Heart left ventricle (tissue), 16 donors: Measurements from ENCODE around the gene ANTXRL. TPM values are rescaled to one million over a fixed set of nuclear protein-coding genes. Genes with fewer than 3 reads are reported as not detected.
"Not testable (repeated sequence)": the region's sequence is repeated elsewhere in the genome, so short reads cannot be mapped to it uniquely, and the experiment has no call there.

Experiments
- ATAC-seq, 4 donors: fragments of 200-7000 bp; cut with Tn5 transposase; one replicate each; pipeline ENCODE4 v1.9.1; 2020 to 2022; ENCODE audit warnings: moderate library complexity in 4 of 4, mild to moderate bottlenecking in 3 of 4, moderate number of reproducible peaks in 1 of 4
- DNase-seq, 5 donors: peaks; one replicate each; pipeline ENCODE4 v3.0.0-alpha.2; 2020
- H3K27ac ChIP-seq, 12 donors: fragments of 200-600 bp; sonication (generic) in 4 of 12; one replicate each; pipeline versions ENCODE4 v1.5.0 to v1.8.0; 2016 to 2022; ENCODE audit warnings: mild to moderate bottlenecking in 2 of 12
- H3K27me3 ChIP-seq, 9 donors: fragments of 200-600 bp; sonication (generic) in 2 of 9; one replicate each; pipeline versions ENCODE4 v1.5.1 to v1.8.0; 2016 to 2022; ENCODE audit warnings: mild to moderate bottlenecking in 3 of 9
- H3K36me3 ChIP-seq, 9 donors: fragments of 200-600 bp; sonication (generic) in 2 of 9; one replicate each; pipeline versions ENCODE4 v1.5.0 to v1.8.0; 2018 to 2022; ENCODE audit warnings: mild to moderate bottlenecking in 2 of 9
- H3K4me1 ChIP-seq, 12 donors: fragments of 200-600 bp; sonication (generic) in 4 of 12; one replicate each; pipeline versions ENCODE4 v1.5.0 to v1.8.0; 2016 to 2022; ENCODE audit warnings: mild to moderate bottlenecking in 3 of 12
- H3K4me3 ChIP-seq, 12 donors: fragments of 200-600 bp; sonication (generic) in 4 of 12; one replicate each; pipeline versions ENCODE4 v1.5.0 to v1.8.0; 2017 to 2022; ENCODE audit warnings: mild to moderate bottlenecking in 9 of 12, moderate library complexity in 4 of 12
- H3K9me3 ChIP-seq, 12 donors: fragments of 200-600 bp; sonication (generic) in 4 of 12; one replicate each; pipeline versions ENCODE4 v1.5.0 to v1.8.0; 2016 to 2022; ENCODE audit warnings: mild to moderate bottlenecking in 1 of 12
- CTCF ChIP-seq, 12 donors: fragments of 200-600 bp; sonication (generic) in 4 of 12; IDR thresholded peaks; one replicate each; pipeline versions ENCODE4 v1.5.0 to v1.8.0; 2018 to 2022; ENCODE audit warnings: antibody characterized with exemption in 12 of 12, mild to moderate bottlenecking in 5 of 12
- POLR2A ChIP-seq, 2 donors: fragments of 450-650 bp; IDR thresholded peaks; one replicate each; pipeline ENCODE4 v1.6.1; 2017; ENCODE audit warnings: antibody characterized with exemption in 2 of 2, mild to moderate bottlenecking in 2 of 2, moderate library complexity in 2 of 2
- WGBS, 4 donors: extraction: QIAGEN DNeasy Blood & Tissue Kit in 2 of 4; methylation state at CpG; one replicate each; pipeline versions ENCODE4 v1.1.5 to v1.1.7; 2013 to 2018; 5-methylcytosine and 5-hydroxymethylcytosine counted together
- intact Hi-C, 10 donors: fragments of 100-400 bp; cut with DNase I; formaldehyde crosslinking; loops; one replicate each; pipeline versions ENCODE4 v1.11.1 to v1.14.2; 2022
- polyA plus RNA-seq, 2 donors: library from polyadenylated mRNA; stranded (reverse); fragments of 200-250 nt; gene quantifications; one replicate each; pipeline ENCODE4 v1.2.3, GENCODE V29; 2013
- total RNA-seq, 9 donors: library from RNA; depleted of rRNA in 2 of 9; stranded (reverse); fragments of >200 nt in 2 of 9; fragmentation: NEBNext Ultra II Directional in 3 of 9; extraction: Animal tissue kit (Norgen Biotek cat#: 25700) in 3 of 9; gene quantifications; one replicate each; pipeline versions ENCODE4 v1.1.0 to v1.2.4, GENCODE V29; 2016 to 2023
- donor health status: ischemic (EF 13 %, LVEDD 7.1; RV severe dilation, severe dysfunction).
- donor health status: healthy with polysubstance abuse.
- donor health status: DM: no; HTN: yes; CAD: no.
- donor health status: DM: no; HTN: no; CAD: no.
- donor health status: ischemic (EF 25% LVEDD 6.9; RV normal size, moderate dysfunction).
- donor health status: ischemic (EF 25% LVEDD 5.7; RV mildly dilated, moderate dysfunction).
- donor health status: healthy.
- donor health status: DM: yes; HTN: yes; CAD: no.
- donor health status: ischemic (EF 35%, LVEDD 5.7; RV mildly dilated, moderate dysfunction).
- donor health status: nonischemic (EF 11% LVEDD 7.7; RV severe dilation, severe dysfunction).
- donor health status: DM: yes; HTN: yes; CAD: no.
- donor health status: PGD.
- donor health status: ischemic (EF 29% LVEDD 5.4; RV normal size, mild dysfunction).
- donor health status: nonischemic (EF 23%, LVEDD 6.1; RV moderate dilation, normal function).

Gene ANTXRL
- total and polyA plus RNA-seq, 11 donors: 0.42 to 0.99 (median 0.90) TPM; not detected in 8

DNA sequence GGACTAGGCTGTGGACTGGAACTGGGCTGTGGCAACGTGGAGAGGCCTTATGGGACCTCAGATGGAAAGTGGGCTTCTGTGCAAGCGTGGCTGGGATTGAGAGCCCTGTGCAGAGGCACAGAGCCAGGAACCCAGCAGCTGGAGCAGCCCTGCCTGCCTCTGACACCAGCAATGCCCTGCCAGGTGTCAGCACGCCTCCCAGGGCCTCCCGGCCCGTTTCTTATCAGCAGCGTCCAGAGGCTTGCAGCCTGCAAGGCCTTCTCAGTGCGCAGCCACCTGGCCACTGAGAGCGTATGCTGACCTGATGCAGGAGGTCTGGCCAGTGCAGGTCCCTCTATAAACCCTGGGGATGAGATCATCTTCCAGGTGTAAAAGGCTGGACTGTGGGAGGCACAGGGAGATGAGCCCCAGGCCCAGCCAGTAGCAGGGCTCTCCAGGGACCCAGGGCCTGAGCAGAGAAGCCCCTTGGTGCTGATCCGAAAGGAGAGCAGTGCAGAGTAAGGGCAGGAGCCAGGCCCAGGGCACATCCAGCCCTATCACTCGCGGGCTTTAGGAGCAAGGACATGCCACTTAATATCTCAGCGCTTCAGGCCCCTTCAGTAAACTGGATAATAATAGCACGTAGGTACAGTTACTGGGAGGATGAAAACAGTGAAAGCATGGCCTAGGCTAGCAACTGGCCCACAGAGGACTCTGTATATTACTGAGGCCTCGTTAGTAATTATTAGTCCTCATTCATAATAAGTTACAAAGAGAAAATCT, 38.8 kb upstream of the ANTXRL start:
- intact Hi-C loops: no loop called here
- DNase-seq: peak in 2 of 5 donors; percentile 18 to 56
- WGBS, 4 donors: 51 to 56% (median 53%) methylated on average over 9 to 14 of the region's 14 CpGs

DNA sequence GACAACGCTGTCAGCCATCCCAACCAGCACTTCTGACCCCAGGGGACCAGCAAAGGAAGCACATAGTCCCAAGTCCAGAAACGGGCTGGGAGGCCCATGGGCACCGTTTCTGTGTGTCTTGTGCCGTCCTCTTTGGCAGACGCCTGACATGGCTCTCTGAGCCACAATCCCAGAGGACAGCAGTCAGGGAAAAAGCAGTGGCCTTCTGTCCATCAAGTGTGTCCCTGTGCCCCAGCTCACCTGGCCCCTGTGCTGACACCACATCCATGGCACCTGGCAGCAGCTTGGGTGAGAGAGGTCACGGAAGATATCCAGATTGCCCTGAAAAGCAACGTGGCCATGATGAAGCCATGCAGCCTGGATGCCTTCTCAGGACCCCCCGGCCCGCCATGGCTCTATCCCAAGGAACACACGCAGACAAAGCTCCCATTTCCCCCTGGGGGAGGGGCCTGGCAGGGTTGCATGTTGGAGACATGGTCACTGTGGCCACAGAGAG, 38.1 kb upstream of the ANTXRL start:
- DNase-seq (peak in 1 of 5 donors; percentile 13), ATAC-seq (no peak)
- Histone ChIP-seq H3K4me1 (peaks cover 0 to 9% (median 0%) of the 10 kb centered on the region in 12 donors), H3K9me3 (no peaks in the 10 kb centered on the region), H3K27ac (no peak overlapping the region), H3K27me3 (no peaks in the 10 kb centered on the region), H3K36me3 (no peaks in the 10 kb centered on the region), H3K4me3 (no peak overlapping the region)
- WGBS, 4 donors: 61 to 70% (median 63%) methylated on average over 9 to 10 of the region's 10 CpGs
- TF ChIP-seq POLR2A (IDR thresholded peaks at IDR 0.05) (no peak), CTCF (IDR thresholded peaks at IDR 0.05) (no peak)
- intact Hi-C loops: no loop called here

More for the DNA sequence above, 38.8 kb upstream of the ANTXRL start:
- Histone ChIP-seq H3K36me3 (no peaks in the 10 kb centered on the region), H3K27me3 (no peaks in the 10 kb centered on the region), H3K4me3 (no peak overlapping the region), H3K4me1 (peaks cover 0 to 9% (median 0%) of the 10 kb centered on the region in 12 donors), H3K9me3 (no peaks in the 10 kb centered on the region), H3K27ac (no peak overlapping the region)
- TF ChIP-seq CTCF (IDR thresholded peaks at IDR 0.05) (no peak), POLR2A (IDR thresholded peaks at IDR 0.05) (no peak)
- peak; percentile 55 to 75 (median 70) for ATAC-seq

DNA sequence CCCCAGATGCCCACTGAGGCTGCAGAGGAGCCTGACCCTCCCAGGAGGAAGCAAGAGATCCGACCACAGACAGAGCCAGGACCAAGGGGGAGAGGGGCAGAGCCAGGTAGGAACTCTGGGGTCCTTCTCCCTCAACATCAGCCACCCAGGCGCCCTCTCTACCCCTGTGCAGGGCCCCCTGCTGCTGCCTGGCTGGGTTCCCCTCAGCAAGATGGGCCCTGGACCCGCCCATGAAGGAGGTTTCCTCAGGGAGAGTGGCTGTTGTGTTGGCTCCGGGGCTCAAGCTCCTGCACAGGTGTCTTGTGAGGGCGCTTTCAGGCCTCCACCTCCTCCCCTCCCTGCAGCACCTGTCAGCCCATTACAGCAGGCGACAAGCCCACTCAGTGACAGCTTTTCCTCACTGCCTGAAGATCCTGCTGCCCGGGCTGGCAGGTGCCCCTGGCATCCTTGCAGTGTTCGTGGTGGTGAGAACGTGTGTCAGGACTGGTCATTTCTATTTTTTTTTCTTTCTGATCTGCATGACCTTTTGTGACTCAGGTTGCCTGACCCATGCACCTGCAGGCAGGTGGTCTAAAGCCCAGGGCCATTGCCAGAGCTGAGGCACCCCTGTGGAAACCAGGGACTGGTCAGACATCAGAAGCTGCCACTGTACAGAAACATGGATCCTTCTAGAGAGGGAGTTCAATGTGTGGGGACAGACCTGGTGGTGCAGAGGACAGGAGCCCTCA, 37.0 kb upstream of the ANTXRL start:
- H3K9me3 ChIP-seq, ATAC-seq, H3K36me3 ChIP-seq, H3K4me1 ChIP-seq, H3K4me3 ChIP-seq, DNase-seq, H3K27me3 ChIP-seq, H3K27ac ChIP-seq: not testable (repeated sequence)
- WGBS, 4 donors: 89 to 94% (median 91%) methylated on average over 4 to 8 of the region's 9 CpGs
- intact Hi-C loops: loop anchor here in 2 of 10 donors (2.0 to 10.0 kb wide), 2 partner anchors 55 to 61 kb away; no protein-coding TSS in a partner anchor

GRCh38 chr10:46250481-46250880, 36.3 kb upstream of the ANTXRL start:
- peaks cover 0 to 9% (median 3%) of the 10 kb centered on the region in 12 donors for H3K4me1 ChIP-seq
- no peaks in the 10 kb centered on the region for H3K9me3 ChIP-seq
- no peaks in the 10 kb centered on the region for H3K27me3 ChIP-seq
- no peaks in the 10 kb centered on the region for H3K36me3 ChIP-seq
- intact Hi-C loops: loop anchor here in 2 of 10 donors (2.0 to 10.0 kb wide), 2 partner anchors 54 to 60 kb away; no protein-coding TSS in a partner anchor
- DNase-seq: peak in 1 of 5 donors; percentile 36
- no peak overlapping the region for H3K27ac ChIP-seq
- no peak overlapping the region for H3K4me3 ChIP-seq
- TF ChIP-seq CTCF (IDR thresholded peaks at IDR 0.05) (no peak), POLR2A (IDR thresholded peaks at IDR 0.05) (no peak)
- 82 to 90% (median 86%) methylated on average over 5 of the region's 5 CpGs for WGBS, 4 donors
- no peak for ATAC-seq
